ENCODE data around the gene CNOT3.
"Not testable (repeated sequence)": the region's sequence is repeated elsewhere in the genome, so short reads cannot be mapped to it uniquely, and the experiment has no call there.

CNOT3 gene

DNA sequence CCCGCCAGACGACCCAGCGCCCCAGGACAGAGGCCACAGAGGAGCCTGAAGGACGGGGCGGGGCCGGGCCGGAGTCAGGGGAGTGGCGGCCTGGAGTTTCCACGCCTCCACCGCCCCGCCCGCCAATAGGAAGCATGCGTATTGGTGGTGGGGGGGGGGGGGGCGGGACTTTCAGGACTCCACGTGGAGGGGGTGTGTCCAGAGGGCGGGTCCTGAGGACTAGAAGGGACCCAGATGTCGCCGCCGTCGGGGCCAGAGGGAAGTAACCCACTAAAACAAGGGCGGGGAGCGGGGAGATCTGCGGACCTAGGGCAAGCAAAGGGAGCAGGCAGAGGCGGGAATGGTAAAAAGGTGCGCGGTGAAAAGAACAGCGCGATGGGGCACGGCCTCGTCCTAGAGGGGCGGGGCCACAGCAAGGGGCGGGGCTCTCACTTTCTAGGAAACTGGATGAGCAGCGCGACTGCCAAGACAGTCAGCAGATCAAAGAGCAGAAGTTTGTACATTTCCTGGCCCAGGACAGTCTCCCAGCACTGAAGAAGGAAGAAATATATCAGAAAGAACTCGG lies 24.8 kb downstream of the CNOT3 start:
- Mint-ChIP-seq H3K4me1 (ENCODE audit: low read depth) (peaks cover 37% of the 10 kb centered on the region), H3K9me3 (no peaks in the 10 kb centered on the region), H3K36me3 (ENCODE audit: low read depth) (peaks cover 6% of the 10 kb centered on the region)

DNA sequence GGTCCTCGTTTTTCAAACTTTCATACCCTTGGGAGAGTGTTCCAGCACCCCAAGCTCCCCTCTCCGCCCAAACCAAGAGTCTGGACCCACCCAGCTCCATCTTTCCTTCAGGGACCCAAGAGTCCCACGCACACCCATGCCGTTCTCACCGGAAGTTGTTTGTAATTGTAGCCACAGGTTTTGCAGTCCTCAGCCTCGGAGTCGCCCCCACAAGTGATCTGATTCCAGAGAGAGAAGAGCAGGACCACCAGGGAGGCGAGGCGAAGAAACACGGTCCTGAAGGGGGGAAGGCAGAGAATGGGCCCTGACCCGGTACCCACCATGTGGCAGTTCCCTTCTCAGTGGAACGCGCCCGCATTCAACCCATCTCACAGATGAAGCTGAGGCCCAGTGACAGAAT lies 25.3 kb downstream of the CNOT3 start:
- H3K27ac Mint-ChIP-seq, result peak overlapping the region; percentile 55
- H3K4me3 Mint-ChIP-seq, result peak overlapping the region; percentile 81
- H3K36me3 Mint-ChIP-seq (ENCODE audit: low read depth), result peaks cover 6% of the 10 kb centered on the region
- no peaks in the 10 kb centered on the region for H3K27me3 Mint-ChIP-seq (ENCODE audit: low read depth)
- DNase-seq (ENCODE audit: low spot score), result no peak
- peaks cover 37% of the 10 kb centered on the region for H3K4me1 Mint-ChIP-seq (ENCODE audit: low read depth)
- no peaks in the 10 kb centered on the region for H3K9me3 Mint-ChIP-seq

More for the DNA sequence above, 24.8 kb downstream of the CNOT3 start:
- peak; percentile 75 for DNase-seq (ENCODE audit: low spot score)
- Mint-ChIP-seq H3K4me3 (peak overlapping the region; percentile 81), H3K27ac (peak overlapping the region; percentile 76), H3K27me3 (ENCODE audit: low read depth) (no peaks in the 10 kb centered on the region)

DNA sequence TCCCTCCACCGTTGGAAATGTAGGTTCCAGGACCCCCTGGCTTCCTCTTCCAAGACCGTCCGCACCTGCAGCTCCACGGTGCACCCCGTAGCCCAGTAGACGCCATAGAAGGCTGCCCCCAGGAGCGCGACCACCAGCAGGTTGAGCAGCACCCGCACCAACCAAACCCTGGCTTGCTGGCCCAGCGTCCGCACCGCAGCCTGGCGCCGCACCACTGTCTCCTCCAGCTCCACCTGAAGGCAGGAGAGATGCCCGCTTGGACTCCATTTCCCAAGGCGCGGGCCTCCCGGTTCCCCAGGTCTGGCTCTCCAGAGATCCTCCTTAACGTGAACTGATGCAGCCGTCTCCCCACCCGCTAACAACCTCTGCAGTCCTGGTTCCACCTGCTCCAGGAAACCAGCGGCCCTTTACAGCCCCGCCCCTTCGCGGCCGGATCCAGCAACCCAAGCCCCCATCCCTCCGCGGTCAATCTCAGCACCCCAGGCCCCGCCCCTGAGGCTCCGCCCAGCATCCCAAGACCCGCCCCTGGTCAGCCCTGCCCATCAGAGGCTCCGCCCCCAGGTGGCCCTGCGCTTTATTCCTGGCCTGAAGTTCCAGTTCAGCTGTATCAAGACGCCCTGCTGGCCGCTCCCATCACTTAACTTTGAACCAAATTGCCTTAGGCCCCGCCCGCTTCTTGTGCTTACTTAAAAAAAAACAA lies 27.0 kb downstream of the CNOT3 start:
- Mint-ChIP-seq H3K27ac (peak overlapping the region; percentile 52), H3K4me3 (peak overlapping the region; percentile 81), H3K4me1 (ENCODE audit: low read depth) (peaks cover 31% of the 10 kb centered on the region), H3K27me3 (ENCODE audit: low read depth) (no peaks in the 10 kb centered on the region), H3K9me3 (no peaks in the 10 kb centered on the region), H3K36me3 (ENCODE audit: low read depth) (peaks cover 1% of the 10 kb centered on the region)
- DNase-seq (ENCODE audit: low spot score), result peak; percentile 80

DNA sequence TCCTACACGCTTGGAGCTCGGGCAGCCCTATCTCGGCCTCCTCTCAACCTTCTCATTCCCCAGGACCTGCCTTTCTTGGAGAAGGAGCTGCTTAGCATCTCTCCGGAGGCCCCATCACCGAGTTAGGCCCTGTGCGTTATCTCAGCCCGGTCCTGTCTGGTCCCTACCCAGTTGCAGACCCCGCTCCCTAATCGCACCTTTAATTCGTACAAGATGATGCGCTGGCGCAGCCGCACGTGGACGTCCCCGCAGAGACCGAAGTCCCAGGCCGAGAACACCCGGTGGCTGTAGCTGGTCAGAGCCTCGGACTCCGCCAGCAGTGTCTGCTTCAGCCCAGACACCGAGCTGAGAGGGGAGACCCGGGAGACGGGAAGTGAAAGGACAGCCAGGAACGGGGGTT lies 27.7 kb downstream of the CNOT3 start:
- H3K4me3 Mint-ChIP-seq, result peak overlapping the region; percentile 81
- H3K4me1 Mint-ChIP-seq (ENCODE audit: low read depth), result peaks cover 28% of the 10 kb centered on the region
- H3K27ac Mint-ChIP-seq, result no peak overlapping the region

DNA sequence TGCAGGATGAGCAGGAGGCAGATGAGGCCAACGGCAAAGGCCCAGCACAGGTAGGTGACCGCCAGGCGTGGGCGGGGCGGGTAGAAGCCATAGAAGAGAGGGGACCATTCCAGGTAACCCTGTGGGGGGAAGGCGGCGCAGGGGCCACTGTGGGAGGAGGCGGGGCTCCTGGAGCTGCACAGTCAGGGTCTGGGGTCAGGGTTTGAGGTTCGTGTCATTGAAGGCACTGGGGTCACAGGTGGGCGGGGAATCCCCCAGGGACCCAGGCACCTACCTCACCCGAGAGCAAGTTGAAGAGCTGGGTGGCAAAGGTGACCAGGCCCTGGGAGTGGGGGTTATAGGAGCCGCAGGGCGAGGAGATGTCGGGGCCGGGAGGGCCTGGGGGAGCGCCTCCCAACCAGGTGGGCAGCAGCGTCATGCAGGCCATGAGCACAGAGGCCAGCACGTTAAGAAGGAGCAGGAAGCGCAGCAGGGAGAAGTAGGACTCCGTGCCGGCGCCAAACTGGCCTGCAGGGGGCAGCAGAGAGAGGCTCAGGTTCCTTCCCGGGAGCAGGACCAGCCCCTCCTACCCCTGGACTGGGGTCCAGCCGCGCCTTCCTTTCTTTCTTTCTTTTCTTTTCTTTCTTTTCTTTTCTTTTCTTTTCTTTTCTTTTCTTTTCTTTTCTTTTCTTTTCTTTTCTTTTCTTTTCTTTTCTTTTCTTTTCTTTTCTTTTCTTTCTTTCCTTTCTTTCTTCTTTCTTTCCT lies 30.8 kb downstream of the CNOT3 start:
- DNase-seq (ENCODE audit: low spot score), result peak; percentile 82
- H3K27me3 Mint-ChIP-seq (ENCODE audit: low read depth), result no peaks in the 10 kb centered on the region
- H3K4me1 Mint-ChIP-seq (ENCODE audit: low read depth), result peaks cover 13% of the 10 kb centered on the region
- H3K4me3 Mint-ChIP-seq, result no peak overlapping the region
- H3K36me3 Mint-ChIP-seq (ENCODE audit: low read depth), result no peaks in the 10 kb centered on the region
- no peaks in the 10 kb centered on the region for H3K9me3 Mint-ChIP-seq
- H3K27ac Mint-ChIP-seq, result no peak overlapping the region

More for the DNA sequence above, 27.7 kb downstream of the CNOT3 start:
- Mint-ChIP-seq H3K27me3 (ENCODE audit: low read depth) (no peaks in the 10 kb centered on the region), H3K9me3 (no peaks in the 10 kb centered on the region), H3K36me3 (ENCODE audit: low read depth) (no peaks in the 10 kb centered on the region)
- DNase-seq (ENCODE audit: low spot score), result no peak

DNA sequence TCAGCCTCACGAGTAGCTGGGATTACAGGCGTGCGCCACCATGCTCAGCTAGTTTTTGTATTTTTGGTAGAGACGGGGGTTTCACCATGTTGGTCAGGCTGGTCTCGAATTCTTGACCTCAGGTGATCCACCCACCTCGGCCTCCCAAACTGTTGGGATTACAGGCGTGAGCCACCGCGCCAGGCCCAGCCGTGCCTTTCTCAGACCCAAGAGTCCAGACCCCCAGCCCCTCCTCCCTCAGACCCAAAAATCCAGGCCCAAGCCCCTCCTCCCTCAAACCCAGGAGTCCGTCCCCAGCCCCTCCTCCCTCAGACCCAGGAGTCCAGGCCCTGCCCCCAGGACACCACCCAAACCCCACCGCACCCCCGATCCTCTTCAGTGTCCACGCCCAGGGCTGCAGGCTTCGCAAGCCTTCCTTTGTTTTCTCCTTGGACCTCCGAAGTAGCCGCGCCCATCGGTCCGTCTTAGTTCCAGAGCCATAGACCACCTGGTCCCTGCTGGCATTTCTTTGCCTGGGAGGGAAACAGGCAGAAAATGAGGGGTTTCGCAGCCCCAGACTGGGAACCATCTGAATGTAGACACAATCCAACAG lies 31.7 kb downstream of the CNOT3 start:
- peaks cover 8% of the 10 kb centered on the region for H3K4me1 Mint-ChIP-seq (ENCODE audit: low read depth)
- H3K9me3 Mint-ChIP-seq, result no peaks in the 10 kb centered on the region
- no peak overlapping the region for H3K4me3 Mint-ChIP-seq
- H3K36me3 Mint-ChIP-seq (ENCODE audit: low read depth), result no peaks in the 10 kb centered on the region
- no peaks in the 10 kb centered on the region for H3K27me3 Mint-ChIP-seq (ENCODE audit: low read depth)
- H3K27ac Mint-ChIP-seq, result no peak overlapping the region
- DNase-seq (ENCODE audit: low spot score), result no peak

DNA sequence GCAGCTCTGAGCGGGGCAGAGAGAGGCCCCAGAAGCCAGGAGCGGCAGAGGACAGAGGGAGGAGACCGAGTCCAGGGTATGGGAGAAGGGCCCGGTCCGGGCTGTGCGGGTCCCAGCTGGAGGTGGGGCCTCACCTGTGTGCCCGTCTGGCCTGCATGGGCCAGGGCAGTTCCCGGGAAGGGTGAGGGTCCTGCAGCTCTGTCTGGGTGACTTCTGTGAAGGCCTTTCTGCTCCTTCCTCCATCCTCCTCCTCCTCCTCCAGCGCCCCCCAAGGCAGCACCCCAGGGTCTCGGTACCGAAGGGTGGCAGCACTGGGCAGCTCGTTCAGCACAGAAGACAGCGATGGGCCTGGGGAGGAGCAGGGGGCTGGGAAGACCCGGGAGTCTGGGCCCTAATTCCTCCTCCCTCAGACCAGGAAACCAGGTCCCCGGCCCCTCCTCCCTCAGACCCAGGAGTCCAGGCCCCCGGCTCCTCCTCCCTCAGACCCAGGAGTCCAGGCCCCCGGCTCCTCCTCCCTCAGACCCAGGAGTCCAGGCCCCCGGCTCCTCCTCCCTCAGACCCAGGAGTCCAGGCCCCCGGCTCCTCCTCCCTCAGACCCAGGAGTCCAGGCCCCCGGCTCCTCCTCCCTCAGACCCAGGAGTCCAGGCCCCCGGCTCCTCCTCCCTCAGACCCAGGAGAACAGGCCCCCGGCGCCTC lies 34.3 kb downstream of the CNOT3 start:
- H3K4me3 Mint-ChIP-seq; H3K27me3 Mint-ChIP-seq (ENCODE audit: low read depth); H3K4me1 Mint-ChIP-seq (ENCODE audit: low read depth); H3K36me3 Mint-ChIP-seq (ENCODE audit: low read depth); DNase-seq (ENCODE audit: low spot score); H3K9me3 Mint-ChIP-seq: not testable (repeated sequence)
- peak overlapping the region; percentile 34 for H3K27ac Mint-ChIP-seq

DNA sequence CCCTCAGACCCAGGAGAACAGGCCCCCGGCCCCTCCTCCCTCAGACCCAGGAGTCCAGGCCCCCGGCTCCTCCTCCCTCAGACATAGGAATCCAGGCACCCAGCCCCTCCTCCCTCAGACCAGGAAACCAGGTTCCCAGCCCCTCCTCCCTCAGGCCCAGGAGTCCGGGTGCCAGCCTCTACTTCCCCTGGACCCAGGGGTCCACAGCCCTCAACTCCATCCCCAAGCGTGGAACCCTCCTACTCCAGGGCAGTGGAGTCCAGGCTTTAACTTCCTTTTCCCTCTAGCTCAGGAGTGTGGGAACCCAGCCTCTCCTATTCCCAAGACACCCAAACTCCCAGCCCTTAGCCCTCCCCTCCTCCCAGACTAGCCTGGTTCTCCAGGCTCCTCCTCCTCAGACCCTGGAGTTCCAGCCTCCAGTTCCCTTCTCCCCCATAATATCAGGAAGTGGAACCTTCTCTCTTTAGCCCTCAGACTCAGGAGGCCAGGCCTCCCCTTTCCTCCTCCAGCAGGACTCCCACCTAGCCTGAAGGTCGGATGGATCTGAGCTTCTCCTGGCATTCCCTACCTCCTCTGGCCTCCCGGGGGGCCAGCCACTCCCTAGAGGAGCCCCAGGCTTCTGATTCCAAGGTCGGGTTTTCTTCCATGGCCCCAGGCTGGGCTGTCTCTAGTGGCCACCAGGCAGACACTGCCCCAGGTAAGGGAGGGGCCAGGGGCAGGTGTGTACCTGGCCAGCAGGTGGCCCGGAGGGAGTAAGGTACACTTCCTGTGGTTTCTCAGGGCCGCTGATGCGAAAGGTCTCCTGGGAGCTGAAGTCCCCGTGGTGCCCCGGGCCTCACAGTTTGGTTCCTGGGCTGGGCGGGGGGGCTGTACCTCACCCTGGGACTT lies 35.2 kb downstream of the CNOT3 start, which contains the start of gene TMC4:
TMC4 (minus strand) TSS at position 690 of the 888 bp plus-strand sequence; CDS start at position 647, 43 bp downstream.
- Mint-ChIP-seq H3K27ac (no peak within 1 kb of the TSS), H3K9me3 (no peaks in the 10 kb centered on the region), H3K4me1 (ENCODE audit: low read depth) (peaks cover 5% of the 10 kb centered on the region), H3K36me3 (ENCODE audit: low read depth) (peaks cover 5% of the 10 kb centered on the region), H3K27me3 (ENCODE audit: low read depth) (no peaks in the 10 kb centered on the region), H3K4me3 (no peak within 1 kb of the TSS)
- DNase-seq (ENCODE audit: low spot score), result no peak

DNA sequence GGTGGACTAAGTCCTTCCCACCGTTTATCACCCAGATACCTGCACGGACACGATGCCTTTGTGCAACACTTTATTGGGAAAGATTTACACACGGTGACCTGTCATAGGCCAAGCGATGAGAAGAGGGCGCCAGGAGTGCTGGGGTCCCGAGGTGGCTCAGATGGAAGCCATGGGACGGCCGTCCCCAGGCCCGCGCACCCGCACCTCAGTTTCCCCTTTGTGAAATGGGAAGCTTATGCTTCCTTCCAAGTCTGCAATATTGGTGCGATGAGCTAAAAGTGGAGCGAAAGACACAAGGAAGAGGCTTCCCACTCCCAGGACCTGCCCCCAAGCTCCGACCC lies 35.8 kb downstream of the CNOT3 start:
- Mint-ChIP-seq H3K36me3 (ENCODE audit: low read depth) (peaks cover 10% of the 10 kb centered on the region), H3K27me3 (ENCODE audit: low read depth) (no peaks in the 10 kb centered on the region), H3K4me1 (ENCODE audit: low read depth) (peaks cover 2% of the 10 kb centered on the region), H3K9me3 (no peaks in the 10 kb centered on the region), H3K27ac (no peak overlapping the region), H3K4me3 (no peak overlapping the region)
- no peak for DNase-seq (ENCODE audit: low spot score)

DNA sequence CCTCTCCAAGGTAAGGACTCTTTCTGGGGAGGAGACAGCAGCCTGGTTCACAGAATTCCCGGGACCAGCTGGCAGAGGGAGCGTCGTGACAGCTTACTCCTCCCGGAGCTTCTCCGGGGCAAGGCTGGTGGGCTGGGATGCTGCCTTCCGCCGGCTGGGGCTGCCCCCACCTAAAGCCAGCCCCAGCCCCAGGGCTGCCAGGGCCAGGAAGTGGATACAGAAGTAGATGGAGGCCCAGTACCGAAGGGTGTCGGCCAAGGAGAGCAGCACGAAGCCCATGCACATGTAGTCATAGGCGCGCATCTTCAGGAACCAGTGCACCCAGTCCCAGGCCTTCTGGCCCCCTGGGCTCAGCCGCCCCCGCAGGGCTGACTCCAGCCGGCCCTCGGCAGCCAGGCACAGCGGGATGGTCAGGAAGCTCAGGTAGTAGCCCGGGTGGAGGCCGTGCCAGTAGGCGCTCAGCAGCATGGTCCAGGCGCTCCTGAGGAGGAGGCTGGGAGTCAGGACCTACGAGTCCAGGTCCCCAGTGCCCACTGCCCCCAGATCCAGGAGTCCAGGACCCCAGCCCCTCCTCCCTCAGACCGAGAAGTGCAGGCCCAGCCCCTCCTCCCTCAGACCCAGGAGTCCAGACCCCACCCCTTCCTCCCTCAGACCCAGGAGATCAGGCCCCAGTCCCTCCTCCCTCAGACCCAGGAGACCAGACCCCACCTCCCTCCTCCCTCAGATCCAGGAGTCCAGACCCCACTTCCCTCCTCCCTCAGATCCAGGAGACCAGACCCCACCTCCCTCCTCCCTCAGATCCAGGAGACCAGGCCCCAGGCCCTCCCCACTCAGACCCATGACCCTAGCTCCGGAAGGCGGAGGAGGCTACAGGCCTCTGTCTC lies 36.6 kb downstream of the CNOT3 start:
- peaks cover 15% of the 10 kb centered on the region for H3K36me3 Mint-ChIP-seq (ENCODE audit: low read depth)
- H3K4me1 Mint-ChIP-seq (ENCODE audit: low read depth), result no peaks in the 10 kb centered on the region
- H3K27me3 Mint-ChIP-seq (ENCODE audit: low read depth), result no peaks in the 10 kb centered on the region
- no peak overlapping the region for H3K27ac Mint-ChIP-seq
- DNase-seq (ENCODE audit: low spot score), result no peak
- no peak overlapping the region for H3K4me3 Mint-ChIP-seq
- H3K9me3 Mint-ChIP-seq, result no peaks in the 10 kb centered on the region

DNA sequence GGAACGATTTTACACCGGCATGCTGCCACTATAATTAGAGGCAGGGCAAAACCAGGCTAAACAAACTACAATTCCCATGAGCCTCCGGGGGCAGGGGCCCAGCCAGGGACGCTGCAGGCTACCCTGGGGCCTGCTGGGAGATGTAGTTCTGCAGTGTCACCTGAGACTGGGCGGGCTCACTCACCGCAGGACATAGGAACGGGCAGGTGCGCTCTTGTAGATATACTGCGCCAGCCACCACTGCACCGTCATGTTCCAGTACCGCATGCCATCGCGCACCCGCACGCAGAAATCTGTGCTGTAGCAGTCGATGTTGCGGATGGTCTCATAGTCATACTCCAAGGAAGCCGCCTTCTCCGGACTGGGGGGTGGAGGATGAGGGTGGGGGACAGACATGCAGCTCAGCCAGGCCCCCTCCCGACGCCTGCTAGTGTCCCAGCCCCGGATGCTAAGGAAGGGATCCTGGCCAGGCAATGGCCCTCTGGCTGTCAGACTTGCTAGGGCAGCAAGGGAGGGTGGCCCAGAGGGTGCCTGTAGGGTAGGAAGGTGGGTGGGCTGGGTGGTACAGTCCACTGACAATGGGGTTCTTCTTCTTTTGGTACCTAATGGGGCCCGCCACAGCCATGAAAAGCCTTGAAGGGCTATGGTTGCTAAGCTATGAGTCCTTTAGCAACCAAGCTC lies 41.2 kb downstream of the CNOT3 start:
- DNase-seq (ENCODE audit: low spot score), result no peak
- Mint-ChIP-seq H3K4me1 (ENCODE audit: low read depth) (no peaks in the 10 kb centered on the region), H3K27me3 (ENCODE audit: low read depth) (no peaks in the 10 kb centered on the region), H3K36me3 (ENCODE audit: low read depth) (peaks cover 26% of the 10 kb centered on the region), H3K4me3 (no peak overlapping the region), H3K9me3 (no peaks in the 10 kb centered on the region), H3K27ac (no peak overlapping the region)

Measured in T-helper 2 cell treated with Interferon-gamma antibody and Interleukin-4, amounts not matched to agents 5 μg/mL and 100 μg/mL, for 36 hours (primary cell).